ENCODE data around the gene WASHC2A.
"Not testable (repeated sequence)": the region's sequence is repeated elsewhere in the genome, so short reads cannot be mapped to it uniquely, and the experiment has no call there.

- not testable (repeated sequence) for TF ChIP-seq CTCF, POLR2A (IDR thresholded peaks at IDR 0.05)
Measured at GRCh38 chr10:50056654-50057053, 11.1 kb upstream of the WASHC2A start.
